Esophagus muscularis mucosa (tissue), 3 donors: ENCODE results near the gene FRMD4A.

Experiments
- EP300 ChIP-seq: sonication (generic); formaldehyde crosslinking; IDR thresholded peaks from one replicate; pipeline ENCODE4 v1.6.1; 2017; ENCODE audit warnings: antibody characterized with exemption
- POLR2A ChIP-seq: fragments of 450-650 bp; IDR thresholded peaks from one replicate; pipeline ENCODE4 v1.6.1; 2017; ENCODE audit warnings: antibody characterized with exemption, moderate library complexity, mild to moderate bottlenecking, low read depth
- POLR2AphosphoS5 ChIP-seq, 2 donors: sonication (generic); formaldehyde crosslinking; IDR thresholded peaks; one replicate each; pipeline ENCODE4 v1.6.1; 2017; ENCODE audit warnings: antibody characterized with exemption in 2 of 2

DNA sequence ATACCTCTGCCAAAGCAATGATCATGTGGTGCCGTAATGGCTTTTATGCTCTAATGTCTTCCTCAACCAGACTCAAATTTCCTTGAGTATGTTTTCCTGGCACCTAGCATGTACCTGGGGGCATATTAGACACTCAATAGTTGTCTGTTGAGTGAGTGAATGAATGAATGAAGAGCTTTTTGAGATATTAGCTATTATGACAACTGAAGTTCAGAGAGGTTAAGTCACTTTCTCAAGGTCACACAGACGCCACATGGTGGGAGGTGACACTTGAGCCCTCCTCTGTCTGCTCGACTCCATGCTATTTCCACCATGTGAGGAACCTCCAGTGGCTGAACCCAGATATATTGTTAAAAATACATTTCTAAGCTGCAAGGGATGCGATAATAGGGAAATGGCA is 611.9 kb downstream of the FRMD4A start:
- no peak for TF ChIP-seq POLR2A
- no peak for TF ChIP-seq EP300
- TF ChIP-seq POLR2AphosphoS5 (IDR thresholded peaks at IDR 0.05), result no peak
